ENCODE data around the gene MAP3K4. TPM values are rescaled to one million over a fixed set of nuclear protein-coding genes. Genes with fewer than 3 reads are reported as not detected.

MAP3K4 gene
- total RNA-seq, 1 experiment from 2014 or later: 69.8 TPM

DNA sequence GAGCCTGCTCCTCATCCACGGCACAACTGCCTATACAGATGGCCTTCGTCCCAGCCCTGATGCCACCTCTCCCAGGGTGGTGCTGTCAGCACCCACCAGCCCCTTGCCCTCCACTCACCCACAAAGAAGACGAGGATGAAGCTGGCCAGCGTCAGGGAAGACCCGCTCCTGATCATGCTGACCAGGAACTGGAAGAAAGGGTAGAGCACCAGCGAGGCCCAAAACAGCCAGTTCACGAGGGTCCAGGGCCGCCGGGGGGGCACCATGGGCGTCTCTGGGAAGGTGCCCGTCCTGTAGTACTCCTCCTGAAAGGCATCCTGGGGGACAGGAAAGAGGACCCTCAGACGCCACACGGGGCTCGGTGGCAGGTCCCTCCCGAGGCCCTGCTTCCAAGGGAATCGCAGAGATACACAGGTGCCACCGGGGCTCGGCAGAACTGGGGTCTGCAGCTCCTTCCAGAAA lies 147.8 kb downstream of the MAP3K4 start (continued):
- TF ChIP-seq, protein P1, sequence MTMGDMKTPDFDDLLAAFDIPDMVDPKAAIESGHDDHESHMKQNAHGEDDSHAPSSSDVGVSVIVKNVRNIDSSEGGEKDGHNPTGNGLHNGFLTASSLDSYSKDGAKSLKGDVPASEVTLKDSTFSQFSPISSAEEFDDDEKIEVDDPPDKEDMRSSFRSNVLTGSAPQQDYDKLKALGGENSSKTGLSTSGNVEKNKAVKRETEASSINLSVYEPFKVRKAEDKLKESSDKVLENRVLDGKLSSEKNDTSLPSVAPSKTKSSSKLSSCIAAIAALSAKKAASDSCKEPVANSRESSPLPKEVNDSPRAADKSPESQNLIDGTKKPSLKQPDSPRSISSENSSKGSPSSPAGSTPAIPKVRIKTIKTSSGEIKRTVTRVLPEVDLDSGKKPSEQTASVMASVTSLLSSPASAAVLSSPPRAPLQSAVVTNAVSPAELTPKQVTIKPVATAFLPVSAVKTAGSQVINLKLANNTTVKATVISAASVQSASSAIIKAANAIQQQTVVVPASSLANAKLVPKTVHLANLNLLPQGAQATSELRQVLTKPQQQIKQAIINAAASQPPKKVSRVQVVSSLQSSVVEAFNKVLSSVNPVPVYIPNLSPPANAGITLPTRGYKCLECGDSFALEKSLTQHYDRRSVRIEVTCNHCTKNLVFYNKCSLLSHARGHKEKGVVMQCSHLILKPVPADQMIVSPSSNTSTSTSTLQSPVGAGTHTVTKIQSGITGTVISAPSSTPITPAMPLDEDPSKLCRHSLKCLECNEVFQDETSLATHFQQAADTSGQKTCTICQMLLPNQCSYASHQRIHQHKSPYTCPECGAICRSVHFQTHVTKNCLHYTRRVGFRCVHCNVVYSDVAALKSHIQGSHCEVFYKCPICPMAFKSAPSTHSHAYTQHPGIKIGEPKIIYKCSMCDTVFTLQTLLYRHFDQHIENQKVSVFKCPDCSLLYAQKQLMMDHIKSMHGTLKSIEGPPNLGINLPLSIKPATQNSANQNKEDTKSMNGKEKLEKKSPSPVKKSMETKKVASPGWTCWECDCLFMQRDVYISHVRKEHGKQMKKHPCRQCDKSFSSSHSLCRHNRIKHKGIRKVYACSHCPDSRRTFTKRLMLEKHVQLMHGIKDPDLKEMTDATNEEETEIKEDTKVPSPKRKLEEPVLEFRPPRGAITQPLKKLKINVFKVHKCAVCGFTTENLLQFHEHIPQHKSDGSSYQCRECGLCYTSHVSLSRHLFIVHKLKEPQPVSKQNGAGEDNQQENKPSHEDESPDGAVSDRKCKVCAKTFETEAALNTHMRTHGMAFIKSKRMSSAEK (CRISPR knock-in tag; IDR thresholded peaks at IDR 0.05; ENCODE audit: borderline replicate concordance): no peak

DNA sequence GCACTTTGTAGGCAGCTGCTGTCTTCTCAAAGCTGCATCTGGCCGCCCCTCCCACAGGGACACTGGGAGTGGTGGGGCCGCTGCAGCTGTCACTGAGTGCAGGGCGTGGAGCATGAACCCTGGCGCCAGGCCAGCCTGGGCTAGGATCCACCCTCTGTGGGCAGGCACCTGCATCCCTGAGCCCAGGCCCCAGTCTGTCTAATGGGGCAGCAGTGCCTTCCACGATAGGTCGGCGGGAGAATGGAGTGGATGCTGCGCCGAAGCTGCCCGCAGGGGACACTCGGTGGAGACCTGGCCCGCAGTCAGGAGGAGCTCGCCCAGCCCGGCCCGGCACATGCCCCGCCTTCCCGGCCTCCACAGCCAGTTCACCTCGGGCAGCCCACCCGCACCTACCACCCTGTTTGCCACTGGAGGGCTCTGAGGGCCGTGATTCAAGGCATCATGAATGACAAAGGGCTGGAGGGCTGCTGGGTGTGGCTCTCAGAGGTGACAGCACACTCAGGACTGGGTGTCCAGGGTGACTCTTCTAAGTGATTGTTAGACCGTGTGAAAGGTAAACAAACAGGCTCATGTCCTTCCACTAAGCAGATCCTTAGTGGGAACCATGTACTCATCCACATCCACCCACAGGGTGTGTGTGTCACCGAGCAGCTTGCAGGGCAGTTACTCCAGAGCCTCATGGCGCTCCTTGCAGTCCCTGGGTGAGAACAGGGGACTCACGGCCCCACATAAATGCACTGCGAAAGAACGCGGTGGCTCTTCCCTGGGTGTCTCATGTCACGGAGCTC lies 148.4 kb downstream of the MAP3K4 start:
- ChIA-PET POLR2A (no interaction called here), CTCF (interaction anchor here (1.1 to 3.3 kb wide), 5 partner anchors 61 to 234 kb away, joined by 3 to 20 read pairs (median 4); no protein-coding TSS in a partner anchor)
- no peaks in the 10 kb centered on the region for H3K9me3 Mint-ChIP-seq
- no peak overlapping the region for H3K4me3 Mint-ChIP-seq
- H3K4me1 Mint-ChIP-seq: peaks cover 14% of the 10 kb centered on the region
- H3K36me3 Mint-ChIP-seq: peaks cover 38% of the 10 kb centered on the region
- TF ChIP-seq CBFB (CRISPR knock-in tag; IDR thresholded peaks at IDR 0.05; ENCODE audit: low read depth) (no peak), ZNF219 (CRISPR knock-in tag; IDR thresholded peaks at IDR 0.05; ENCODE audit: borderline replicate concordance) (no peak), ZNF396 (CRISPR knock-in tag; IDR thresholded peaks at IDR 0.05; ENCODE audit: borderline replicate concordance) (no peak)
- no peaks in the 10 kb centered on the region for H3K27me3 Mint-ChIP-seq (ENCODE audit: low read depth)
- DNase-seq (ENCODE audit: low spot score) (no peak), ATAC-seq (peak; percentile 68)
- H3K27ac Mint-ChIP-seq: no peak overlapping the region

DNA sequence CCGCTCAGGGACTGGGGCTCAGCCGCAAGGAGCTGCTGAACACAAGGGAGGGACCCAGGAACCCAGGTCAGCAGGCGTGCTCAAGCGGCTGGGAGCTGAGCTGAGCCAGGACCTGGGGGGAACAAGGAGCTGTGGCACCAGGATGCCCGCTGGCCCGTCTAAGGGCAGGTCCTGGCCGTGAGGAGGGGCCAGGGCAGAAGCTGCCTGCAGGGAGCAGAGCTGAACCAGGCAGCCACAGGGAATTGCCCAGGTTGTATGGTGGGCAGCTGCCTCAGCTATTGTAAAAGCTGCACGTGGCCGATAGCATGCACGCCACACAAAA lies 148.9 kb downstream of the MAP3K4 start:
- CTCF ChIA-PET: interaction anchor here (1.2 to 3.3 kb wide), 3 partner anchors 60 to 234 kb away, joined by 3 to 20 read pairs (median 18); no protein-coding TSS in a partner anchor
- H3K9me3 Mint-ChIP-seq: no peaks in the 10 kb centered on the region
- peaks cover 36% of the 10 kb centered on the region for H3K36me3 Mint-ChIP-seq
- H3K27me3 Mint-ChIP-seq (ENCODE audit: low read depth): no peaks in the 10 kb centered on the region
- ATAC-seq: peak; percentile 4; the same call in 1 of the 2 replicates
- H3K27ac Mint-ChIP-seq: no peak overlapping the region
- POLR2A ChIA-PET: no interaction called here
- no peak for DNase-seq (ENCODE audit: low spot score)
- H3K4me1 Mint-ChIP-seq: peaks cover 14% of the 10 kb centered on the region
- no peak overlapping the region for H3K4me3 Mint-ChIP-seq
- TF ChIP-seq, protein P2, sequence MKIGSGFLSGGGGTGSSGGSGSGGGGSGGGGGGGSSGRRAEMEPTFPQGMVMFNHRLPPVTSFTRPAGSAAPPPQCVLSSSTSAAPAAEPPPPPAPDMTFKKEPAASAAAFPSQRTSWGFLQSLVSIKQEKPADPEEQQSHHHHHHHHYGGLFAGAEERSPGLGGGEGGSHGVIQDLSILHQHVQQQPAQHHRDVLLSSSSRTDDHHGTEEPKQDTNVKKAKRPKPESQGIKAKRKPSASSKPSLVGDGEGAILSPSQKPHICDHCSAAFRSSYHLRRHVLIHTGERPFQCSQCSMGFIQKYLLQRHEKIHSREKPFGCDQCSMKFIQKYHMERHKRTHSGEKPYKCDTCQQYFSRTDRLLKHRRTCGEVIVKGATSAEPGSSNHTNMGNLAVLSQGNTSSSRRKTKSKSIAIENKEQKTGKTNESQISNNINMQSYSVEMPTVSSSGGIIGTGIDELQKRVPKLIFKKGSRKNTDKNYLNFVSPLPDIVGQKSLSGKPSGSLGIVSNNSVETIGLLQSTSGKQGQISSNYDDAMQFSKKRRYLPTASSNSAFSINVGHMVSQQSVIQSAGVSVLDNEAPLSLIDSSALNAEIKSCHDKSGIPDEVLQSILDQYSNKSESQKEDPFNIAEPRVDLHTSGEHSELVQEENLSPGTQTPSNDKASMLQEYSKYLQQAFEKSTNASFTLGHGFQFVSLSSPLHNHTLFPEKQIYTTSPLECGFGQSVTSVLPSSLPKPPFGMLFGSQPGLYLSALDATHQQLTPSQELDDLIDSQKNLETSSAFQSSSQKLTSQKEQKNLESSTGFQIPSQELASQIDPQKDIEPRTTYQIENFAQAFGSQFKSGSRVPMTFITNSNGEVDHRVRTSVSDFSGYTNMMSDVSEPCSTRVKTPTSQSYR (CRISPR knock-in tag; IDR thresholded peaks at IDR 0.05): no peak
- TF ChIP-seq CBFB (CRISPR knock-in tag; IDR thresholded peaks at IDR 0.05; ENCODE audit: low read depth) (no peak), FOXP1 (CRISPR knock-in tag; IDR thresholded peaks at IDR 0.05; ENCODE audit: borderline replicate concordance) (peak; percentile 47; the same call in 1 of the 2 replicates)

DNA sequence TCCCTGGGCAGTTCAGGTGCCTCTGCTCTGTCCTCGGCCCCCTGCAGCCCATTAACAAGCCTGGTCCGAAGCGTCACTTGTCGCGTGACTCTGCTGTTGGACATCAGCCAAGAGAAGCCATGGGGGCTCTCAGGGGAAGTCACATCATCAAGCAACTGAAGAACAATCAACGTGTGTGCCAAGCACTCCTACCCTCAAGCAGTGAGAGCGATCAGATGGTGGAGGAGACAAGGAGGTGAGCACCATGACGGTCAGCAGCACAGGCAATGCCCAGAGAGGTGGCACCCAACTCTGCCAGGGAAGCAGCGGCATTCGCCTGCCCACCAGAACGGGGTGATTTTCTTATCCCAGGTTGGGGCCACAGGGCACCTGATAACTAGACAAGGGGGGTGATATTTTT lies 149.6 kb downstream of the MAP3K4 start:
- CTCF ChIA-PET: interaction anchor here (3.0 to 3.3 kb wide), 2 partner anchors 230 to 233 kb away, joined by 18 to 20 read pairs; no protein-coding TSS in a partner anchor
- H3K9me3 Mint-ChIP-seq: no peaks in the 10 kb centered on the region

More for the DNA sequence above, 149.6 kb downstream of the MAP3K4 start:
- DNase-seq (ENCODE audit: low spot score) (no peak), ATAC-seq (no peak)
- POLR2A ChIA-PET: no interaction called here
- peaks cover 11% of the 10 kb centered on the region for H3K4me1 Mint-ChIP-seq
- H3K4me3 Mint-ChIP-seq: no peak overlapping the region
- H3K27ac Mint-ChIP-seq: peak overlapping the region; percentile 12; the same call in 1 of the 2 replicates
- H3K27me3 Mint-ChIP-seq (ENCODE audit: low read depth): no peaks in the 10 kb centered on the region
- peaks cover 31% of the 10 kb centered on the region for H3K36me3 Mint-ChIP-seq
- TF ChIP-seq SMAD3 (CRISPR knock-in tag; IDR thresholded peaks at IDR 0.05; ENCODE audit: borderline replicate concordance): no peak
- TF ChIP-seq, protein P3, sequence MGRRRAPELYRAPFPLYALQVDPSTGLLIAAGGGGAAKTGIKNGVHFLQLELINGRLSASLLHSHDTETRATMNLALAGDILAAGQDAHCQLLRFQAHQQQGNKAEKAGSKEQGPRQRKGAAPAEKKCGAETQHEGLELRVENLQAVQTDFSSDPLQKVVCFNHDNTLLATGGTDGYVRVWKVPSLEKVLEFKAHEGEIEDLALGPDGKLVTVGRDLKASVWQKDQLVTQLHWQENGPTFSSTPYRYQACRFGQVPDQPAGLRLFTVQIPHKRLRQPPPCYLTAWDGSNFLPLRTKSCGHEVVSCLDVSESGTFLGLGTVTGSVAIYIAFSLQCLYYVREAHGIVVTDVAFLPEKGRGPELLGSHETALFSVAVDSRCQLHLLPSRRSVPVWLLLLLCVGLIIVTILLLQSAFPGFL (CRISPR knock-in tag; IDR thresholded peaks at IDR 0.05; ENCODE audit: borderline replicate concordance): no peak
- TF ChIP-seq, protein P4, sequence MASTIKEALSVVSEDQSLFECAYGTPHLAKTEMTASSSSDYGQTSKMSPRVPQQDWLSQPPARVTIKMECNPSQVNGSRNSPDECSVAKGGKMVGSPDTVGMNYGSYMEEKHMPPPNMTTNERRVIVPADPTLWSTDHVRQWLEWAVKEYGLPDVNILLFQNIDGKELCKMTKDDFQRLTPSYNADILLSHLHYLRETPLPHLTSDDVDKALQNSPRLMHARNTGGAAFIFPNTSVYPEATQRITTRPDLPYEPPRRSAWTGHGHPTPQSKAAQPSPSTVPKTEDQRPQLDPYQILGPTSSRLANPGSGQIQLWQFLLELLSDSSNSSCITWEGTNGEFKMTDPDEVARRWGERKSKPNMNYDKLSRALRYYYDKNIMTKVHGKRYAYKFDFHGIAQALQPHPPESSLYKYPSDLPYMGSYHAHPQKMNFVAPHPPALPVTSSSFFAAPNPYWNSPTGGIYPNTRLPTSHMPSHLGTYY (CRISPR knock-in tag; IDR thresholded peaks at IDR 0.05): no peak
- TF ChIP-seq ZNF232 (CRISPR knock-in tag; IDR thresholded peaks at IDR 0.05): no peak
- TF ChIP-seq SMAD4 (CRISPR knock-in tag; IDR thresholded peaks at IDR 0.05): no peak
- TF ChIP-seq, protein P5, sequence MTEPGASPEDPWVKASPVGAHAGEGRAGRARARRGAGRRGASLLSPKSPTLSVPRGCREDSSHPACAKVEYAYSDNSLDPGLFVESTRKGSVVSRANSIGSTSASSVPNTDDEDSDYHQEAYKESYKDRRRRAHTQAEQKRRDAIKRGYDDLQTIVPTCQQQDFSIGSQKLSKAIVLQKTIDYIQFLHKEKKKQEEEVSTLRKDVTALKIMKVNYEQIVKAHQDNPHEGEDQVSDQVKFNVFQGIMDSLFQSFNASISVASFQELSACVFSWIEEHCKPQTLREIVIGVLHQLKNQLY (CRISPR knock-in tag; IDR thresholded peaks at IDR 0.05): no peak

Measured in WTC11 (cell line).